Right ventricle myocardium inferior (tissue), 1 donor: ENCODE measurements around the gene GPRC5B. TPM values are rescaled to one million over a fixed set of nuclear protein-coding genes. Genes with fewer than 3 reads are reported as not detected.

Experiments
- ATAC-seq: fragments of 200-7000 bp; cut with Tn5 transposase; one replicate; pipeline ENCODE4 v1.9.1; 2020; ENCODE audit warnings: mild to moderate bottlenecking, moderate library complexity
- DNase-seq: peaks from one replicate; pipeline ENCODE4 v3.0.0; 2021; ENCODE audit errors: missing footprints
- intact Hi-C: fragments of 100-400 bp; cut with DNase I; formaldehyde crosslinking; loops from one replicate; pipeline ENCODE4 v1.11.0; 2022
- total RNA-seq: library from RNA; stranded (reverse); fragmentation: NEBNext Ultra II Directional; extraction: Animal tissue kit (Norgen Biotek cat#: 25700); gene quantifications from one replicate; pipeline ENCODE4 v1.2.1, GENCODE V29; 2021
- donor health status: DM: no; HTN: yes; CAD: no; lungs with severe emphysema.

GPRC5B gene
- total RNA-seq, 1 donor from 2014 or later, result 90.0 TPM

DNA sequence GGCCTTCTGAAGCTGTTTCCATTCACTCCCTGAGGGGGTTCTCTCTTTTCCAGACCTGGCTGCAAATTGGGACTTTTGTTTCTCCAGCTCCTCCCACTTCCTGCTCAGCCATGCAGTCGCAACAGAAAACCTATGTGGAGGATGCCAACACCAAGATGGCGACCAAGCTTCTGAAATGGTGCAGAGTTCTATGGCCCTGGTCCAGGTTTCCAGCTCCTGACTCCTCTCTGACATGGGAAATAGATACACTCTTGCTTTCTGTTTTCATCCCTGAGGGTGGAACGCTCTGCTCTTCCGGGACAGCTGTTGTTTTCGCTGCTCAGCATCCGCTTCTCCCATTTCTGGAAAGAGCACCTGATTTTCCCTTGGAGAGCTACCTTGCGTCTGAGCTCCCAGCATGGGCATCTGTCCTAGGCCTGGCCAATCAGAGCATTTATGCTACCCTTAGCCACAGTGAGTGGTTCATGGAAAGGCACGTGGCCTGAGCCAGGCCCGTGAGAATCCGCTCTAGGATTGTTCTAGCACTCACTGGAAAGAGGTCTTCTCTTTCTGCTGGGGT lies 8.1 kb downstream of the GPRC5B start:
- ATAC-seq (peak; percentile 12), DNase-seq (no peak)
- intact Hi-C loops, result no loop called here

DNA sequence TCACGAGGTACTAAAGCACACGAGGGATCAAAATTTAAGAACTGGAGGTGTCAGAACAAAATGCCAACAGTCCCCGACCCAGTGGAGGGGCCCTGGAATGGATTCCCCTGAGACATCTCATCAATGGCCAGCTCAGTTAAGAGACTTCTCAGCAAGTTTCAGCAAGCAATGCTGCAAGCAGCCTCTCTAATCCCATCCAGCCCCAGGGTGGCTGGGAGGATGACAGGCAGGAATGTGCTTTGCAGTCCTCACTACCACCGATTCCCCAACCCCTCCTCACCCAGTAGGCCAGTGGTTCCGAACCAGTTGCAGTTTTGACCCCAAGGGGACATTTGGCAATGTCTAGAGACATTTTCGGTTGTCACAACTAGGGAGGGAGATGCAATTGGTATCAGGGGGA lies 8.7 kb downstream of the GPRC5B start:
- ATAC-seq, result no peak
- intact Hi-C loops, result no loop called here
- DNase-seq, result no peak

DNA sequence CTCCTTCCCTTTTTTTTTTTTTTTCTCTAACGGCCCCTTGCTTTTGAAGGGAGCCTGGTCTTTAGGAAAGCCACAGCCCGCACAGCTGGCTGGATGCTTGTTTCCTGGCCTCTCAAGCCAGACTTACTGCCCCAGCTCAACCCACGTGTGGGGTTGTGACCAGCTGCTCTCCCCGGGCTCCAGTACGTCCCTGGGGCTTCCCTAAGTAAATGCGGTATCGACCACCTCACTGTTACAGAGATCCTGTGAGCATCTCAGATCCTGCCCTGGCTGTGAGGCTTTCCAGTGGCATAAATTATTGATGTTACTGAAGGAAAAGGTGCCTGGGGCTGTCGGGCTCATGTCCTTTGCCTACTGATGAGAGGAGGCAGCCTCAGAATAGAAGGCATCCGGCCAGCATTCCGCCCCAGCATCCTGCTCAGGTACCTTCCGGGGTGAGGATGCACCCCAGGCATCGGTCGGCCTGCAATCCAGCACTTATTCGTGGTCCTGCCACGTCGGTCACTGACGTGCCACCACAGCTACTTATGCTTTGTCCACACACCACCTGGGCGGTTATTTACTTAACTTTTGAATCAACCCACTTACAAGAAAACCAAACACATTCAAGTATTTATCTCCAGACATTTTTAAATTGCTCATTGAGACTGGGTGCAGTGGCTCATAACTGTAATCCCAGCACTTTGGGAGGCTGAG lies 9.6 kb downstream of the GPRC5B start:
- DNase-seq, result no peak
- no peak for ATAC-seq
- intact Hi-C loops, result no loop called here

DNA sequence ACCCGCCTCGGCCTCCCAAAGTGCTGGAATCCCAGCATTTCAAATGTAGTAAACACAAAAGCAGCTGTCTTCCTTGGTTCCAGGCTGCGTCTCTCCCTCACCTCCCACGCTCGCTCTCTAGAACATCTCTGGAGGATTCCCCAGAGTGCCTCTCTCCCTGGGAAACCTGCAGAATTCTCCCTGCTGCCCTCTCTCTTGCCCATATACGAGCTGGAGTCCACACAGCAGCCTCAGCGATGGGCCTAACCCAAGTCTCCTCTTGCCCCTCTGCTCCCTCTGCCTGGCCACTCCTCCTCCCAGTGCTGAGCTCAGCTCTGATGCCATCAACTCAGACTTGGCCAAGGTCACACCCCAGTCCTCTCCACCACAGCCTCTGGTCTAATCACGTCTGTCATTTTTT lies 10.6 kb downstream of the GPRC5B start:
- DNase-seq (no peak), ATAC-seq (peak; percentile 58)
- intact Hi-C loops, result no loop called here

DNA sequence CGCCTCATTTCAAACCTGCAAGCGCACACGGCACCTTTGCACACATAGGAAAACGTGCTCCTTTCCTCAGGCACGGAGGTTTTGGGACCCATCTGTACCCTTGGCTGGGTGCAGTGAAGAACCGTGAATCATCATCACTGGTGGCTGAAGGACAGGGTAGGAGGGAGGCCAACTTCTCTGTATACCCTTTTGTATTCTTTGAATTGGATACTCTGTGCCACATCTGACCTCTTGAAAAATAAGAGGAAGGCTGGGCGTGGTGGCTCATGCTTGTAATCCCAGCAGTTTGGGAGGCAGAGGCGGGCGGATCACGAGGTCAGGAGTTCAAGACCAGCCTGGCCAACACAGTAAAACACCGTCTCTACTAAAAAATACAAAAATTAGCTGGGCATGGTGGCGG lies 11.7 kb downstream of the GPRC5B start:
- ATAC-seq (no peak), DNase-seq (no peak)
- intact Hi-C loops, result no loop called here

DNA sequence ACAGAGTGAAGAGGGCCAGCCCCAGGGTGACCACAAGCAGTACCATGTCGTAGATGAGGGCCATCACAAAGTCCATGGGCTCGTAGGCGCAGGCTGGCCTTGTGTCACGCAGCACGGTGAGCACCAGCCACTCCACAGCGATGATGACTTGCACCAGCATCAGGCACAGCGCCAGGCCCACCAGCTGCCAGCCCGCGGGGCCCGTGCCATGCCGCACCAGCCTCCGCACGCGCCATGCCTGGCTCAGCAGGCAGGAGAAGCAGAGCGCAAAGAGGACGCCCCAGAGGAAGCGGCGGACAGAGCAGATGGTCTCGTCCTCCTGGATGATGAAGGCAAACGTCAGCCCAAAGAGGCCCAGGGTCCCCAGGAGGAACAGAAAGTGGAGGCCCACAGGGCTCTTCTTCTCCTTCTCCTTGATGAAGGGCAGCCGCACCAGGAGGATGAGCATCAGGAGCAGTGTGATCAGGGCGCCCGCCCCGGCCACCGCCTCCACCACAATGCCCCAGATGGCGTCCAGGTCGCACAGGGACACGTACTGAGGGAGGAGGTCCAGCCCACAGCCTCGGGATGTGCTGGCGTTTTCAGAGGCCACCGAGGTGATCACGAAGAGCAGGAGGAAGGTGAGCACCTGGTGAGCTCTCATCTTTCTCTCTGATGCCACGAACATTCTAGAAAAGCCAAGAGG lies 12.3 kb downstream of the GPRC5B start:
- ATAC-seq (no peak), DNase-seq (no peak)
- intact Hi-C loops, result no loop called here

DNA sequence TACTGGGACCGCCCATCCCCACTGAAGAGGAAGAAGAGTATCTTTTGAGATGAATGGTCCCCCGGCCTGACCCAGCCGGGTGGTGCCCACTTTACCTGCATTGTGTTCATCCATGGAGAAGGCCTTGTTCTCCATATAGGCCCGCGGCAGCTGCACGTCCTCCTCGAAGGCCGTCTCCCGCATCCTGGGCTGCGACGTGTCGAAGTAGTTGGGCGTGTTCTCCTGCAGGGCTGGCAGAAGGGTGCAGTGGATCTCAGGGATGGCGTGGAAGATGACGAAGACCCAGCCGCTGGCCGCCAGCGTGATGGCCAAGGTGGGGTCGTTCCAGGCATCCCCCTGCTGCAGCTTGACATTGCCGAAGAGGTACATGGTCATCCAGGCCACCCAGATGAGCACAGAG lies 12.9 kb downstream of the GPRC5B start:
- intact Hi-C loops, result no loop called here
- DNase-seq (no peak), ATAC-seq (no peak)

DNA sequence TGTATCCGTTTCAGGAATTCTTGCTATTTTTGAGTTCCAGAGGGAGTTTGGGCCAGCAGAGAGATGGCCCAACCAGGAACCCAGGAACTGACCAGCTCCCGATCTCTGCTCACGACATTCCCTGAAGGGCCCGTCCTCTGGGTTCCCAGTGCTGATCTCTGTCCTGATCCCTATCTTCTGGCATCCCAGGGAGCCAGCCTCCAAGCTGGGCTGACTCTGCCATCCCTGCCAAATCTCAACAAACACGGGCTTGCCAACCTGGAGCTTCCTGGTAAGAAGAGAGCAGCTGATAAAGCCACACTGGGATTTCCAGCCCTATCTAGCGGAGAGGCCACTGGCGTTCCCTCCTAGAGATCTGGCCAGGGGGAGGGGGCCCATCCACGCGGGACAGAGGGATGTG lies 16.2 kb downstream of the GPRC5B start:
- ATAC-seq (no peak), DNase-seq (no peak)
- intact Hi-C loops, result no loop called here

DNA sequence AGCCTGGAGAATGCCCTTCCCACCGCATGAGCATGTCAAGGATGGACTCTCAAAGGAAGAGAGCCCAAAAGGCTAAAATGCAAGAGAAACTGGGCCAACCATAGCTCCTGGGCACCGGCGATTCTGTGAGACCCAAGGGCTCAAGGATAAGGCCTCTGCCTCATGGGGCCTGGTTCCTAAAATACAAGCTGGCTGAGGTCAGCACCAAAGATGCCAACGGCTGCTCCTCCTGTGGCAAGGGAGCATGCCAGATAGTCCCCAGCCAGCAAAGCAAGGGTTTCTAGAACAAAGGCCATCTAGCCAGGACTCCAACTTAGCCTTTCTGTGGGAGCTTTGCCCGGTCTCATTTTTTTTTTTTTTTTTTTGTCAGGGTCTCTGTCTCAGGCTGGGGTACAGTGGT lies 20.1 kb downstream of the GPRC5B start:
- DNase-seq, result no peak
- ATAC-seq, result peak; percentile 69
- intact Hi-C loops, result no loop called here

DNA sequence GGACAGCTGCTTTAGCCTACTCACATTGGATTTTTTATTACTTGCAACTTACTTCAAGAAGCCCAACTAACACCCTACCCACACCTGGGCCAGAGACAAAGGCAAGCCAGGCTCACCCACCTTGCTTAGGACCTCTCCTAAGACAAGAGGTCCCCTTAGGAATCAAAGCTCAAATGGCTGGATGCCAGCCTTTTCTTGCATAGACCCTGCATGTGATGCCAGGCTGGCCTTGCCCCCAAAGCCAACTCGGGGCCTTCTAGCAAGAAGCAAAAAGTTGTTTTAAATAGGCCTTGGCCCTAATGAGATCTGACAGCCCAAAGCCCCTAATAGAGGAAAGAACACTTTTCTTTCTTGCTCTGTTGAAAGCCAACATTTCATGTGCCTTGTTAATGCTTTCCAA lies 20.7 kb downstream of the GPRC5B start:
- no peak for ATAC-seq
- no peak for DNase-seq
- intact Hi-C loops, result no loop called here

DNA sequence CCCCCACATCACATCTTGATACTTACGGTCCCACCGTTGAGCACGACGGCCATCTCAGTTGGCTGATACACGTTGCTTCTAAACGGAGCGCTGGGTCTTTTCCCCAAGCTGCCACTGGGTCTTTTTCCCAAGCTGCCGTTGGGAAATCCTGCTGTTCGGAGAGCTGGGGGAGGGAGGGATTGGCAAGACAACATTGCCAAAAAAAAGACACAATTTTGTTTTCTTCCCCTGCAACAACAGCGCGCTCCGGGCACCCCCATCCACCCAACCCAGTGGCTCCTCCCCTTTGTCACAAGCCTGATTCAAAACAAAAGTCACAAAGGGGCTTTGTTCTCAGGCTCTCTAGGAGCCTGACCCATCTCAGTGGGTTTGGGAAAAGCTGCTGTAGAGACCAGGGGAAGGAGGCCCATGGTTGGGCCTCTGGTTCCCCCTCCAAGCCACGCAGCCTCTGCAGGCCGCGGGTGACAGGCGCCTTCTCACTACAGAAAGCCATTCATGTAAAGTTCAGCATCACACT lies 22.8 kb downstream of the GPRC5B start:
- intact Hi-C loops, result loop anchor here (2.0 kb wide), 1 partner anchor 19 kb away; no protein-coding TSS in a partner anchor
- ATAC-seq, result peak; percentile 47

DNA sequence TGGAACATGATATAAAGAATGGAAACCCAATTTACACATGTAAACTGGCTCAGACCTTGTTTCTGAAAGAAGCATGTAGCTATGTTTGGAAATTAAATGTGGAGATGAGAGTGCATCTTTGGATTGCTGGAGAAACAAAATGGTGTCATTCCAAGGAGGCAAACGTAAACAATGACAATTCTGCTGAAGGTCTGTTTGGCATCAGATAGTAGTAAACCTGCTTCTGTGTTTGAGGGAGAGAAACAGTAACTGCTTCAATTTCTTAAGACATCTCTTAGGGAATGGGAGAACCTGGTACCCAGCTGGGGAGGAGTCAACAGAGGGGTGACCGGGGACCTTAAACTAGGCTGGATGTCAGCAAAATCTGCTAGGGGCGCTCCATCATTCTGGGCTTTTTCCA lies 23.5 kb downstream of the GPRC5B start:
- ATAC-seq (no peak), DNase-seq (no peak)
- intact Hi-C loops, result loop anchor here (2.0 kb wide), 1 partner anchor 18 kb away; no protein-coding TSS in a partner anchor

More for the DNA sequence above, 22.8 kb downstream of the GPRC5B start:
- no peak for DNase-seq

DNA sequence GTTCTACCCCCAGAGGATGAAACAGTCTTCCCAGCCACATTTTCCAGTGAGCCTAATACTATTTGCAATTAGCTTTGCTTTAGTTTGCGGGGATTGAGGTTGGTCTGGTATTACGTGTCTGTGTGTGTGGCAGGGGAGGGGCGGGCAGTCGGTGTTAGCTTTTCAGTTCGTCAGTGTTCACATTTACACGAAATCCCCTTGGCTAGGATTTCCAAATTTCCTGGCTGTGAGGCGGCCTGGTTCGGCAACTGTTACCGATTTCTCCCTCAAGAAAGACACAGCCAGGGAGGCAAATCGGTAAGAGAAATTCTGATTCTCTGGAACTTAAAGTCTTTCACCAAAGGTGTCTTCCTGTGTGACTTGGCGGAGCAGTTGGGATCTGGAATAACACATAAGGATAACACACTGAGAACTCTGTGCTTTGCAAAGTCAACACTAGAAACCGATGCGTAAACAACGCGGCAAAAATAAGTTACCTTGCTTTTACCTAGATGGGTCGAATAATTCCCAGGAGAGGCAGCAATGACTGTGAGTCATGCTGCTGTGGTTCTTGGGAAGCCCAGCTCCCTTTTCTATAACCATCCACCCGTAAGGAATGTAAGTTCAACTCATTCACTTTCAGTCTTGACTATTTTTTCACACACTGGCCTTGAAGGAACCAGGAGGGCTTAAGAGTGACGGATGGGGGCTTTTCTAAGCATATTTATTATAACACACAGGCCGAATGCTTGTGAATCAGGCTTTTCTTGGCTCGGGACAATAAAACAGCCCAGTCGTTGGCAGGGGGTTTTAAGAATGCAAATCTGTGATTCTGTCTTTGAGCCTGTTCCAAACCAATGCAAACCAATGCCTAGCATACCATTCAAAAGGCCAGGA lies 24.2 kb downstream of the GPRC5B start:
- ATAC-seq (no peak), DNase-seq (no peak)
- intact Hi-C loops, result loop anchor here (2.0 kb wide), 1 partner anchor 18 kb away; no protein-coding TSS in a partner anchor

DNA sequence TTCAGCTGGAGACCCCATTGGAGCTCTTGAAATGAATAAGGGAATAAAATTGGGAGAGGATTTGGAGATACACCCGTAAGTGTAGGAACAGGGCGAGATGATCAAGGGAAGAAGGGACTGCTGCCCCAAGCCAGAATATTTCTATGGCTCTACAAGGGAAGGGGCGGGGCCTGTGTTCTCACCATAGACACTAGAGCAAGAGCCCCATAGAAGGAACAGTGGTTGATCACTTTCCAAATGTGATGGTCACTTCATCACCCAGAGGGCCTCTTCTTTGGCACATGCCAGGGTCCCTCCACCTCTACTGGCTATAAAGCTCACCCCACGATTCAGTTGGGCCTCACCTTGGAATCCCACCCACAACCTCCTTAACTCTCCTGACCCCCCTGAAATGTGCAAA lies 25.0 kb downstream of the GPRC5B start:
- ATAC-seq, result no peak

DNA sequence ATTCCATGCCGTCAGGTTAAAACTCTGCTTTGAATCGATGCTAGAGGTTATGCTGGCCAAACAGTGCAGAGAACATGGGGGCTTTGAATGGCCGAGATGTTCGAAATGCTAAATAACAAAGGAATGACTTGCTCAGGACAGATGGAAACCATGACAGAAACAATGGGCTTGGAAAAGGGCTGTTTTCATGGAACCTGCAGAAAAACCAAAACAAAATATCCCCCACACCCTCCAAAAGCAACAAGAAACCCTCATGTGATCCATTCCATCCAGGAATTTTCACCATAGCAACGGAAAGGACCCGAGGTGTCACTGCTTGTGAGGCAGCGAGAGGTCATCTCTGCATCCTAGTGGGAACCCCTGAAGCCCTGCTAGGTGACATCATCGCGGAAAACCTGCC lies 25.5 kb downstream of the GPRC5B start:
- ATAC-seq (no peak), DNase-seq (no peak)
- intact Hi-C loops, result no loop called here

More for the DNA sequence above, 25.0 kb downstream of the GPRC5B start:
- DNase-seq, result no peak
- intact Hi-C loops, result loop anchor here (2.0 kb wide), 1 partner anchor 17 kb away; no protein-coding TSS in a partner anchor

DNA sequence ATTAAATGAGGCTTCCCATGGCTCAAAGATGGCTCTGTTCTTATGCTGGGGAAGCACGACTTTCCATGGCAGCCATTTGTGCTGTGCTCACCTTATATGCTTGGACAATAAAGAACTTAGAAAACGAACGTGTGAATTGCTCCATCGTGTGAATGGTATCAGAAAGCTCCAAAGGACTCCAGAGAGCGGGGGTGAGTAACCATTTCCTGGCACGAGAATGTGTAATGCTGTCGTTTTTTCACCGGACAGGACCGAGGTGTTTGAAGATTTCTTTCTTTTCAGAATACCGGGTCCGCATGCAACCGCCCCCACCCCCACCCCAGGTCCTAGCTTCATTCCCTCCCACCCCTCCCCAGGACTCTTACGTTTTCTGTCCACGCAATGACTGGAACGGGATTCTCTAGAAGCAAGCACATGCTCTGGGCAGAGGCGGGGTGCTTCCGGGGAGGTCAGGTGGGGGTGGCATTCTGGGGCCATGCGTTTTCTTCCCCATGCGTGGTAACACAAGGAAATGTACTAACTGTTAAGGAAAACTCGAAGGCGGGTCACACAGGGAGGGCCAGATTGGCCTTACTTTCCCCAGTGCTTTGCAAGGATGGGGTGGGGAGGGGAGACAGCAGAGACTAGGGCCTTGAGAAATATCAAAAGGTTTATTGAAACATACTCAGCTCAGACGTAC lies 26.2 kb downstream of the GPRC5B start:
- no peak for ATAC-seq
- intact Hi-C loops, result no loop called here
- DNase-seq, result no peak

DNA sequence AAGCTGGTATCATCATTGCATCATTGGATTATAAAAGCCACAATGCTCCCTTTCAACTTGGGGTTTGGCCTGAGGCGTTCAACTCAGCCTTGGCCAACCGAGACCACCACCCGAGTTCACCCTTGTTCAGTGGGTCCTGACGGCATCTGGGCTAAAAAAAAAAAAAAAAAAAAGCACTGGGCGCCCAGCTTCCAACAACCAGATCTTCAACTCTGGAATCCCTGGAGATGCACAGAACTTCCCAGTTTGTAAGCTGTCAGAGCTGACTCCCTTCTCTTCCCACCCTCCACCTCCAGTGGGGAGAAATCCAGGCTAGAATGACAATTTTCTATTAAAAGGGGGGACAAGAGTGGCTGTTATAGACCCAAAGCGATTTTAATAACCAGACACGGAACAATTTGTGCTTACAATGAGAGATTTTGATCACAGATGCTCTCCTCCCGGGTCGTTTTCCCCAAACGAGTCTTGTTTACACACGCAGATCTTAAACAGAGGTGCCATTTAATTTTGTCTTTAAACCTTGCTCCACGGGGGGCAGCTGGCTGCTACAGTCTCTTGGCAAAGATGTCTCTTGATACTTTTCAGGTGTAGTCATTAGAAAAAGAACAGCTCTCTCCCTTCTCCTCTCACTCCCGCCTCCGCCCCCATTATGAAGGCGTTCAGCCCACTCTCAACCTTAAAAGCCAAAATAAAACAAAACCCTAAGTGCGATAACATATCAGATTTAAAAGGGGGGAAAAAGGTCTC lies 26.9 kb downstream of the GPRC5B start:
- intact Hi-C loops, result no loop called here
- DNase-seq, result no peak
- no peak for ATAC-seq

DNA sequence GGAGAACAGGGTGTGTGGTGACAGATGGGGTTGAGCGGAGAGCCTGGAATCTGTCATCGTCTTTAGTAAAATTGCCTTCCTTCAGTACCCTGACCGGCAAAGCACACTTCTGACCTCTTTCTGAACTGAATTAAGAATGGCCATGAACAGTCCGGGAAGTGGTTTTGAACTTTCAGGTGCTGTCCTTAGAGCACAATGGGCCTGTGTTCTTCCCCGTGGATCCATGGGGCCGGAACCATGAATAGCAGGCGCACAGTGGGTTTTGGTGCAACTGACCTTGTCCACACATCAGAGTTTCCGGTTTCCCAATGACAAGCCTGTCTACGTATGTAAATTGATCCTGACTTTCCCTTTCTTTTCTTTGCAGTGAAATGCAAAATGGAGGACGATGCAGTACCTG lies 28.5 kb downstream of the GPRC5B start:
- DNase-seq (no peak), ATAC-seq (no peak)
- intact Hi-C loops, result no loop called here
